Karpas-422 (cell line): ENCODE data around the gene FTCD. TPM values are rescaled to one million over a fixed set of nuclear protein-coding genes. Genes with fewer than 3 reads are reported as not detected.

Experiments
- DNase-seq: peaks from one replicate; pipeline ENCODE4 v3.0.0-alpha.2; 2015
- H2AFZ ChIP-seq: fragments of 200-600 bp; sonication (generic); 2 replicates; pipeline ENCODE4 v1.6.1; 2014; ENCODE audit warnings: antibody characterized with exemption, low read length, mixed read lengths
- H3K27ac ChIP-seq: fragments of 200-600 bp; sonication (generic); 2 replicates; pipeline ENCODE4 v1.5.1; 2014; ENCODE audit warnings: mild to moderate bottlenecking, low read length, moderate library complexity
- H3K27me3 ChIP-seq: fragments of 200-600 bp; sonication (generic); 2 replicates; pipeline ENCODE4 v1.6.1; 2014; ENCODE audit warnings: low read length, mixed read lengths
- H3K36me3 ChIP-seq: fragments of 200-600 bp; sonication (generic); 2 replicates; pipeline ENCODE4 v1.6.1; 2014; ENCODE audit warnings: low read length, mixed read lengths; ENCODE audit not compliant: insufficient read depth
- H3K4me1 ChIP-seq: fragments of 200-600 bp; sonication (generic); 2 replicates; pipeline ENCODE4 v1.6.1; 2014; ENCODE audit warnings: mild to moderate bottlenecking, low read length, mixed read lengths
- H3K4me2 ChIP-seq: fragments of 200-600 bp; sonication (generic); 2 replicates; pipeline ENCODE4 v1.6.1; 2014; ENCODE audit warnings: low read length, low read depth, mild to moderate bottlenecking; ENCODE audit not compliant: poor library complexity, severe bottlenecking
- H3K4me3 ChIP-seq: fragments of 200-600 bp; sonication (generic); 2 replicates; pipeline ENCODE4 v1.5.1; 2014; ENCODE audit warnings: mild to moderate bottlenecking, antibody characterized with exemption, low read length, mixed read lengths
- H3K79me2 ChIP-seq: fragments of 200-600 bp; sonication (generic); 2 replicates; pipeline ENCODE4 v1.6.1; 2014; ENCODE audit warnings: mild to moderate bottlenecking, low read length, mixed read lengths
- H3K9ac ChIP-seq: fragments of 200-600 bp; sonication (generic); 2 replicates; pipeline ENCODE4 v1.6.0; 2014; ENCODE audit warnings: low read length
- H3K9me2 ChIP-seq: fragments of 200-600 bp; sonication (generic), shearing (Covaris generic); replicated peaks from 2 replicates; pipeline ENCODE4 v1.6.0; 2014; ENCODE audit warnings: mild to moderate bottlenecking, low read length, moderate library complexity; ENCODE audit not compliant: insufficient read depth
- H3K9me3 ChIP-seq: fragments of 300-700, 200-600 bp; sonication (generic); 2 replicates; pipeline ENCODE4 v1.6.1; 2014; ENCODE audit warnings: low read length, mixed read lengths
- H4K20me1 ChIP-seq: fragments of 200-600 bp; sonication (generic); 2 replicates; pipeline ENCODE4 v1.6.1; 2014; ENCODE audit warnings: mild to moderate bottlenecking, antibody characterized with exemption, low read length, low read depth; ENCODE audit not compliant: insufficient read depth
- total RNA-seq: library from RNA; depleted of rRNA; stranded (reverse); fragments of >200 nt; shearing (Covaris generic); gene quantifications from 2 replicates; pipeline ENCODE4 v1.2.3, GENCODE V29; 2014; ENCODE audit warnings: low replicate concordance

The FTCD gene
- total RNA-seq, 1 experiment from 2014 or later, result not detected

DNA sequence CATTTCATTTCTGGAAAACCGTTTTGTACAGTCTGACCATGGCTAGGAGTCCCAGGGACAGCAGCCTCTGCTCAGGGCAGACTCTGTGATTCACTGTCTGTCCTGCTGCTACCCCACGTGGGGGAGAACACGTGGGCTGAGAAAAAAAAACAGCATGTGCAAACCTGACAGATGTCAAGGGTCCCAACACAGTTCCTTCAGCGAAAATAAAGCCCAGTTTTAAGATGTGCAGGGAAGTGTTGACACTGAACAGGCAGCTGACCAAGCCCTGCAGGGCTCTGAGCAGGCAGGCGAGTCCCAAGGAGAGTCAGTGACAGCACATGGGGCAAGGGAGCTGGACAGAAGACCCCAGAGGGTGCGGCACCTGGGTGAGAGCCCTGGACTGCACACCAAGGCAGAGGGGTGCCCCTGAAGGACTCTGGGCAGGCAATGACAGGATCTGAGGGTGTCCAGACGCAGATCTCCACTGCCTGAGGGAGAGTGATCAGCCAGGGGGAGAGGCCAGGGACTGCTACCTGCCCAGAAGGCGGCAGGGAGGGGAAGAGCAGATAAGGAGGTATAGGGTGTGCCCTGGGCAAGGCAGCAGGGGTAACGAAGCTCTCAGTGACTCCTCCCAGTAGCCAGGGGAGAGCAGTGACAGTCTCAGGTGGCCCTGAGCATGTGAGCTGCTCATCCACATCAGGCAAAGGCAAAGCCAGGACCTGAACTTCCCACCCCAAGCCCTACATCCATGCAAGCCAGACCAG, 34.0 kb upstream of the FTCD start:
- Histone ChIP-seq H3K79me2 (no peaks in the 10 kb centered on the region), H3K9me2 (no peaks in the 10 kb centered on the region), H3K4me1 (peaks cover 23% of the 10 kb centered on the region), H3K27ac (no peak overlapping the region), H3K27me3 (no peaks in the 10 kb centered on the region), H3K36me3 (peaks cover 6% of the 10 kb centered on the region; the same call in 1 of the 2 replicates), H3K9ac (no peak overlapping the region), H4K20me1 (no peaks in the 10 kb centered on the region), H2AFZ (no peak overlapping the region), H3K4me3 (no peak overlapping the region), H3K9me3 (no peaks in the 10 kb centered on the region), H3K4me2 (no peak overlapping the region)
- no peak for DNase-seq

DNA sequence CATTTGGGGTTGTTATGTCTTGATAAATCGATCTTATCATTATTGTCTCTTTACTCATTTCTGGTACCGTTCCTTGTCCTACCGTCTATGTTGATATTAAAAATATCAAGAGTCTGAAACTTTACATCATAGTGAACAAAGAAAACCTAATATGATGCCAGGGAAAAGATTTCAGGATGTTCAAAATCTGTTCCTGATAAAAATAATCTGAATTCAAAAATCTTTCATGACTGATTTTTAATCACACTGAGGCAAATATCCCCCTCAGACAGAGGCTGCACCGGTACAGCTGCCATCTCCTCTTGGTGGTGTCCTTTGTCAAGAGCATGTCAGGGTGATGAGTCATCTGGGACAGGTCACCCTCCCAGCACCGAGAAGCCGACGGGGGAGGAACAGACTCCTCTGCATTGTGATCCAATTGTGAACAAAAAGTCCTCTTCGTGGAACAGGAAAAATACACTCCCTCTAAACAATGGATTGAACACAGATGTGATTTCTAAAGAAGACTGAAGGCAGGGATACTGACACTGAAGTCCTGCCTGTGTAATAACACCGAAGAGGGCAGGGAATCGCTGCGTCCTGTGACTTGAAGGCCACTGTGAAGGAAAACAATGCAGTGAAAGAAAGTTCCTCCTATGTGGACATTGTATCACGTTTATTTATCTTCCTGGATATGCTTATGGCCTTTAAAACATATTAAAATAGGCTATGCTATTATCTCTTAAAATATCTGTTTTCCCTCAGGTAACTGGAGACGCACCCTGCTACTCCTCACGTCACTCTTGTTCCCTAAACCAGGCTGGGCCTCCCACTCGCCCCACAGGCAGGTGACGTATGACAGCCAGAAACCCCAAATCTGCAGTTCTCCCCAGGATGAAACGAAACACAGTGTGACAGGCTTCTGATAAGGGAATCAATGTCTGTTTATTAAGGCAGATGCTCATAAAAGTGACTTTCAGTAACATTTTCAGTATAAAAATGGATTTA, 33.1 kb upstream of the FTCD start:
- no peaks in the 10 kb centered on the region for H3K36me3 ChIP-seq
- no peak overlapping the region for H3K27ac ChIP-seq
- H3K27me3 ChIP-seq, result no peaks in the 10 kb centered on the region
- H3K4me3 ChIP-seq, result no peak overlapping the region
- H3K79me2 ChIP-seq, result no peaks in the 10 kb centered on the region
- no peak overlapping the region for H3K9ac ChIP-seq
- H4K20me1 ChIP-seq, result no peaks in the 10 kb centered on the region
- H3K4me2 ChIP-seq, result no peak overlapping the region
- H3K9me3 ChIP-seq, result no peaks in the 10 kb centered on the region
- DNase-seq, result no peak
- H3K4me1 ChIP-seq, result peaks cover 23% of the 10 kb centered on the region
- H3K9me2 ChIP-seq, result no peaks in the 10 kb centered on the region
- H2AFZ ChIP-seq, result no peak overlapping the region

DNA sequence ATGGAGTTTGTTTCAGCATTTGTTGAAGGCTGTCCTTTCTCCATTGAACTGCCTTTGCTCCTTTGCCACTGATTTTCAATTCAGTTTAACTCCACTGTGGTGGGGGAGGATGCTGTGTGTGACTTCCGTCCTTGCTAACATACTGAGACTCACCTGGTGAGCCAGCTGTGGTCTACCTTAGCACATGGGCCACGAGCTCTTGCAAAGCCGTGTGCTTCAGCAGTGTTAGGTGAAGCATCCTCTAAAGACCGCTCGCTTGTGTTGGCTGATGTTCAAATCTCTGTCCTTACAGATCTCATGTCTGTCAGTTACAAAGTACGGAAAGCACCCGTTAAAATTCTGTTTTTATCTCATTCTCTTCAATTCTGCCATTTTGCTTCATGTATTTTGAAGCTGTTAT, 32.4 kb upstream of the FTCD start:
- Histone ChIP-seq H3K27me3 (no peaks in the 10 kb centered on the region), H3K4me3 (no peak overlapping the region), H3K9me2 (no peaks in the 10 kb centered on the region), H3K36me3 (no peaks in the 10 kb centered on the region), H3K9ac (no peak overlapping the region), H3K4me2 (no peak overlapping the region), H4K20me1 (no peaks in the 10 kb centered on the region), H2AFZ (no peak overlapping the region), H3K4me1 (peaks cover 26% of the 10 kb centered on the region), H3K79me2 (no peaks in the 10 kb centered on the region), H3K27ac (no peak overlapping the region), H3K9me3 (no peaks in the 10 kb centered on the region)
- DNase-seq, result no peak

DNA sequence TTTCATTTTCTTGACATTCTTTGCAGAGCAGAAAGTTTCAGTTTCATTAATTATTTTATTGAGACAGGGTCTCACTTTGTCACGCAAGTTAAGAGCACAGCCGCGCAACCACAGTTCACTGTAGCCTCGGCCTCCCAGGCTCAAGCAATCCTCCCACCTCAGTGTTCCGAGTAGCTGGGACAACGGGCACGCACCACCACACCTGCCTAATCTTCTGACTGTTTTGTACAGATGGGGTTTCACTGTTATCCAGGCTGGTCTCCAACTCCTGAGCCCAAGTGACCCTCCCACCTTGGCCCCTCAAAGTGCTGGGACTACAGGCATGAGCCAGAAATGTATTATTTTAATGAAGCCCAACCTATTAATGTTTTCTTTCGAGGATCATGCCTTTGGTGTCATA, 31.9 kb upstream of the FTCD start:
- H3K4me2 ChIP-seq, result no peak overlapping the region
- no peaks in the 10 kb centered on the region for H3K9me2 ChIP-seq
- no peaks in the 10 kb centered on the region for H3K79me2 ChIP-seq
- no peaks in the 10 kb centered on the region for H3K9me3 ChIP-seq
- H3K27ac ChIP-seq, result no peak overlapping the region
- H3K4me1 ChIP-seq, result peaks cover 26% of the 10 kb centered on the region
- no peak overlapping the region for H2AFZ ChIP-seq
- H3K4me3 ChIP-seq, result no peak overlapping the region
- H3K9ac ChIP-seq, result no peak overlapping the region
- H3K27me3 ChIP-seq, result no peaks in the 10 kb centered on the region
- no peaks in the 10 kb centered on the region for H4K20me1 ChIP-seq
- no peak for DNase-seq
- H3K36me3 ChIP-seq, result no peaks in the 10 kb centered on the region

DNA sequence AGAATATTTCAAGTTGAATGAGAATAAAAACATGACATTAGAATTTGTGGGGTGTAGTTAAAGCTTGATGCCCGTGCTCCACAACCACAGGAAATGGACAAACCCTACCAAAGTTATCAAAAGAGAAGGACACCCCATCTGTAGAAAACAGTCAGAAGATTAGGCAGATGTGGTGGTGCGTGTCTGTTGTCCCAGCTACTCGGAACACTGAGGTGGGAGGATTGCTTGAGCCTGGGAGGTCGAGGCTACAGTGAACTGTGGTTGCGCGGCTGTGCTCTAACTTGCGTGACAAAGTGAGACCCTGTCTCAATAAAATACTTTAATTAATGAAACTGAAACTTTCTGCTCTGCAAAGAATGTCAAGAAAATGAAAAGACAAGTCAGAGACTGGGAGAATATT, 30.3 kb upstream of the FTCD start:
- H3K79me2 ChIP-seq, result no peaks in the 10 kb centered on the region
- no peaks in the 10 kb centered on the region for H3K9me2 ChIP-seq
- peak overlapping the region; percentile 79 for H3K9ac ChIP-seq
- peaks cover 26% of the 10 kb centered on the region for H3K4me1 ChIP-seq
- peak overlapping the region; percentile 26; the same call in 1 of the 2 replicates for H2AFZ ChIP-seq
- peak overlapping the region; percentile 98 for H3K4me2 ChIP-seq
- peak overlapping the region; percentile 84 for H3K4me3 ChIP-seq
- no peaks in the 10 kb centered on the region for H3K36me3 ChIP-seq
- H3K9me3 ChIP-seq, result no peaks in the 10 kb centered on the region
- DNase-seq, result peak; percentile 52
- no peaks in the 10 kb centered on the region for H4K20me1 ChIP-seq
- peak overlapping the region; percentile 80 for H3K27ac ChIP-seq
- H3K27me3 ChIP-seq, result no peaks in the 10 kb centered on the region

DNA sequence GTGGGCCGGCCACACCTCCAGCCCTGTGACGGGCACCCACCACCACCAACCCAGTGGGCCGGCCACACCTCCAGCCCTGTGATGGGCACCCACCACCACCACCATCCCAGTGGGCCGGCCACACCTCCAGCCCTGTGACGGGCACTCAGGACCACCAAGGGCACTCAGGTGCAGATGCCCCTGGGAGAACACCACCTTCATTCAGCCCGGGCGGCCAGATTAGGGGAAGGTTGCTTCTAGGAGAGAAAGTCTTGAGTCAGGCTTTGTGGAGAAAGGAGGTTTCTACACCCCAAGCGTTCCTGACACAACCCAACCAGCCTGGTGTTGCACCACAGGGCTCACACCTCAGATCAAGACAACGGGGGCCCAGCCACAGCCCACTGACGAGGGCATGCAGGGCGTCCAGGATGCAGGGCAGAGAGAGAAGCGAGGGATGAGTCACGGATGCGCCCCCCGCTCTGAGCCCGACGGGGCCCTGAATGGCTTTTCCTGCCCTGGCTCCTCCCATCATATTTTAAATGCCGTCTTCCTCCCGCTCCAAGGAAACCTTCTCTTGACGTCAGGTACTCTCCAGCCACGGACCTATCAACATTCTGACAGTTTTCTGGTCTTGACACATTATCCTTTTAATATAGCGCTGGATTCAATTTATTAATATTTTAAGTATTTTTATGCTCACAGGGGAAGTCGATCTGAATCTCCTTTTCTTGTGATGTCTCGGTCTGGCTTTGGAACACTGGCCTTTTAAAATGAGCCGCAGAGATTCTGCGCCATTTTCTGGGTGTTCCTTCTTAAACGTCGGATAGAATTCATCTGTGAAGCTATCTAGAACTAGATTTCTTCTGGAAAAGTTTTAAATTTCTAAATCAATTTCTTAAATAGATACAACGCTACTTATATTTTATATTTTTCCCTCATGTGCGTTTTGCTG, 29.5 kb upstream of the FTCD start:
- no peaks in the 10 kb centered on the region for H3K79me2 ChIP-seq
- H3K27ac ChIP-seq, result peak overlapping the region; percentile 80
- peak overlapping the region; percentile 84 for H3K4me3 ChIP-seq
- H3K4me1 ChIP-seq, result peaks cover 26% of the 10 kb centered on the region
- peak; percentile 88 for DNase-seq
- H4K20me1 ChIP-seq, result no peaks in the 10 kb centered on the region
- peak overlapping the region; percentile 79 for H3K9ac ChIP-seq
- H3K27me3 ChIP-seq, result no peaks in the 10 kb centered on the region
- peak overlapping the region; percentile 99; the same call in 1 of the 2 replicates for H2AFZ ChIP-seq
- H3K36me3 ChIP-seq, result no peaks in the 10 kb centered on the region
- no peaks in the 10 kb centered on the region for H3K9me2 ChIP-seq
- H3K9me3 ChIP-seq, result no peaks in the 10 kb centered on the region
- H3K4me2 ChIP-seq, result peak overlapping the region; percentile 98

DNA sequence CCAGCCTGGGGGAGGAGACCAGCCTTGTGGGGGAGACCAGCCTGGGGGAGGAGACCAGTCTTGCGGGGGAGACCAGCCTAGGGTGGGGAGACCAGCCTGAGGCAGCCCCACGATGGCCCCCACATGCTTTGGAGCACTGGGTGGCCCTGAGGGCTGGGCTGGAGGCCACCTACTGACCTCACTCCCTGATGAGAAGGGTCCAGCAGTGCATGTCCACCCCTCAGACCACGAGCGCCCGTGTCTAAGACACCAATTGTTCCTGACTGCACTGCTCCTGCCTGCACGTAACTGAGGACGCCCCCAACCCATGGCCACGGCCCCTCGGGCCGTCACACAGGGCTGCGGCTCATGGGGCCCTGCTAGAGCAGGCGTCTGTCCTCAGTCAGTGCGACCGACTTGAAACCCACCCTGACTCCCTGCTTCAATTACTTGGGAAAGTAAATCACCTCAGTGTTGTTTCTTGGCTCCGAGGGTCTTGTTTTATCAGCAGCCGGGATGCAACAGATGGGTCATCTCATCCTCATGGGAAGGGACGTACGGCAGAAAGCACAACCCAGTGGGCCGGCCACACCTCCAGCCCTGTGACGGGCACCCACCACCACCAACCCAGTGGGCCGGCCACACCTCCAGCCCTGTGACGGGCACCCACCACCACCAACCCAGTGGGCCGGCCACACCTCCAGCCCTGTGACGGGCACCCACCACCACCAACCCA, 28.7 kb upstream of the FTCD start, which contains the start of gene SPATC1L:
TSS of gene SPATC1L (minus strand) at position 550 of the 715 bp plus-strand sequence. CDS start 1,643 bp downstream, outside the sequence.
- Histone ChIP-seq H3K36me3 (no peaks in the 10 kb centered on the region), H2AFZ (peak within 1 kb of the TSS; percentile 99), H3K4me2 (peak within 1 kb of the TSS; percentile 98), H3K4me1 (peaks cover 26% of the 10 kb centered on the region), H3K79me2 (no peaks in the 10 kb centered on the region), H3K9me3 (no peaks in the 10 kb centered on the region), H3K9ac (peak within 1 kb of the TSS; percentile 92), H3K9me2 (no peaks in the 10 kb centered on the region), H4K20me1 (no peaks in the 10 kb centered on the region), H3K27me3 (no peaks in the 10 kb centered on the region), H3K27ac (peak within 1 kb of the TSS; percentile 80), H3K4me3 (peak within 1 kb of the TSS; percentile 92)
- DNase-seq, result peak; percentile 77
